LNCaP clone FGC (cell line): ENCODE results near the gene TCAIM.
A peak's percentile ranks its signal among the peaks of the same experiment; 100 is the strongest.

Experiments
- DNase-seq: peaks from one replicate; pipeline ENCODE4 v3.0.0-alpha.2; 2011; ENCODE audit warnings: low read depth
- H3K4me3 ChIP-seq: 2 replicates; pipeline ENCODE4 v1.5.1; 2011; ENCODE audit warnings: mild to moderate bottlenecking, low read depth, low read length, control low read depth
- TF ChIP-seq, protein P1 (sequence below): IDR thresholded peaks from 2 replicates; pipeline ENCODE4 v1.5.1; 2012; ENCODE audit warnings: mild to moderate bottlenecking; ENCODE audit not compliant: control insufficient read depth, insufficient read depth; ENCODE audit errors: extremely low read depth

TCAIM gene

DNA sequence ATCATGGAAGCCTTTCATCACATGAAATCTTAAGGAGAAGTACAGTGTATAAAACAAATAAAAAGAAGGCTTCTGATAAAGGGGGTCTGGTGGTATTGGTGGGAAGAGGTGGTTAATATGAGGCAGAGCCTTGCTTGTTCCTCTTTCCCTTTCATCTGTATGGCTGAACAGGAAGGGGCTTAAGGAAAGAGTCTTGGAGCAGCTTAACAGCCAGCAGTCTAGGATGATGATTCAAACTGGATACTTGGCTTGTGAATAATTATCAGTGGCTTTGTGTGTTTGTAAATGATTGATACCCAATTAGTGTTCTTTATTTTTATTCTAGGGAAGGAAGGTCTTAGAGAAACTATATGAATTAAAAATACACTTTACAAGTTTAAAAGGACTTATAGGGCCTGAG is 29.1 kb upstream of the TCAIM start:
- TF ChIP-seq, protein P1, sequence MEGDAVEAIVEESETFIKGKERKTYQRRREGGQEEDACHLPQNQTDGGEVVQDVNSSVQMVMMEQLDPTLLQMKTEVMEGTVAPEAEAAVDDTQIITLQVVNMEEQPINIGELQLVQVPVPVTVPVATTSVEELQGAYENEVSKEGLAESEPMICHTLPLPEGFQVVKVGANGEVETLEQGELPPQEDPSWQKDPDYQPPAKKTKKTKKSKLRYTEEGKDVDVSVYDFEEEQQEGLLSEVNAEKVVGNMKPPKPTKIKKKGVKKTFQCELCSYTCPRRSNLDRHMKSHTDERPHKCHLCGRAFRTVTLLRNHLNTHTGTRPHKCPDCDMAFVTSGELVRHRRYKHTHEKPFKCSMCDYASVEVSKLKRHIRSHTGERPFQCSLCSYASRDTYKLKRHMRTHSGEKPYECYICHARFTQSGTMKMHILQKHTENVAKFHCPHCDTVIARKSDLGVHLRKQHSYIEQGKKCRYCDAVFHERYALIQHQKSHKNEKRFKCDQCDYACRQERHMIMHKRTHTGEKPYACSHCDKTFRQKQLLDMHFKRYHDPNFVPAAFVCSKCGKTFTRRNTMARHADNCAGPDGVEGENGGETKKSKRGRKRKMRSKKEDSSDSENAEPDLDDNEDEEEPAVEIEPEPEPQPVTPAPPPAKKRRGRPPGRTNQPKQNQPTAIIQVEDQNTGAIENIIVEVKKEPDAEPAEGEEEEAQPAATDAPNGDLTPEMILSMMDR = no peak
- H3K4me3 ChIP-seq = no peak overlapping the region
- DNase-seq = no peak

DNA sequence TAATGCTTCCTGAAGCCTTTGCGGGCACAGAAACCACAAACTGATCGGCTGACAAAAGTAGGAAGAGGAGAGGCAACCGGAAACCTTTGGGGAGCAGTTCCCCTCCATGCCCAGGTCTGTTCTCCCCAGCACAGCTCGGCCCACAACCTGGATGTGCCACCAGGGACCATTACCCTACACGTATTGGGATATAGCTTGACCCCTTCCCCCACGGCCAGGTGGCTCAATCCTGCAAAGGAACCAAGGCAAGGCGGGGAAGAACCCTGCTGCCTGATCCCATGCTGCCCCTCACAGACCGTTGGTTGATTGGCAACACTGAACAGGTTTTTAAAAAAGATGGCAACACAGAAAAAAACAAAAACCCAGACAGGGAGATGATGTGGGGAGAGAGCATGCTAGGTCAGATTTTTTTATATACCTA is 19.7 kb upstream of the TCAIM start:
- DNase-seq = no peak
- no peak overlapping the region for H3K4me3 ChIP-seq
- TF ChIP-seq, protein P1 = no peak

GRCh38 chr3:44321335-44321734 is 17.2 kb upstream of the TCAIM start:
- TF ChIP-seq, protein P1 = no peak
- DNase-seq = peak; percentile 77
- H3K4me3 ChIP-seq = no peak overlapping the region

GRCh38 chr3:44323341-44323955 is 15.1 kb upstream of the TCAIM start:
- TF ChIP-seq, protein P1 = peak; percentile 90
- no peak overlapping the region for H3K4me3 ChIP-seq
- peak; percentile 53 for DNase-seq

- DNase-seq = no peak
- no peak overlapping the region for H3K4me3 ChIP-seq
- TF ChIP-seq, protein P1 = no peak
These were observed 14.0 kb upstream of the TCAIM start for GRCh38 chr3:44324584-44324983.

- TF ChIP-seq, protein P1 = no peak
- H3K4me3 ChIP-seq = no peak overlapping the region
- DNase-seq = no peak
These were observed 12.5 kb upstream of the TCAIM start for GRCh38 chr3:44326019-44326418.

DNA sequence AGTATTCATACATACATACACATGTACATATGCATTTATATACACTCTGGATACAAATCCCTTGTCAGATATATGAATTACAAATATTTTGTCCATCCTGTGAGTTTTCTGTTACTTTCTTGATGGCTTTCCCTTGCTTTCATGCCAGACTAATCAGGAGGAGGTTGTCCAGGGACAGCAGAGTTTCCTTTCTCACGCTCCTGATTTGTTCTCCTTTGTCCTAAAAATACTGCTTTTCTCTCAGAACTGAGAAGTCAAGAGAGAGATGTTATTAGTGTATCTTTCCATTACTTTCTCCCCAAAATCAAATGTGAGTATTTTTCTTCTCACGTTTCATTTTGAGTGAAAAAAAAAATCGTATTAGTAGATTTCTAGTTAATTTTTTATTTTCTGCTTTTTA is 12.1 kb upstream of the TCAIM start:
- TF ChIP-seq, protein P1 = no peak
- H3K4me3 ChIP-seq = no peak overlapping the region
- DNase-seq = no peak
